Liver (tissue), 9 donors: Measurements from ENCODE around the gene SYNPO2. TPM values are rescaled to one million over a fixed set of nuclear protein-coding genes. Genes with fewer than 3 reads are reported as not detected.

Experiments used
- DNase-seq: peaks from one replicate; pipeline ENCODE4 v3.0.0-alpha.2; 2017; ENCODE audit warnings: low spot score
- H3K27ac ChIP-seq, 2 donors: one replicate each; pipeline ENCODE4 v1.7.0; 2013; ENCODE audit warnings: inconsistent platforms in 2 of 2, low read length in 2 of 2, control low read depth in 1 of 2, low read depth in 1 of 2, mild to moderate bottlenecking in 1 of 2
- H3K27me3 ChIP-seq, 4 donors: one replicate each; pipeline versions ENCODE4 v1.6.1 to v1.7.0; 2013; ENCODE audit warnings: low read length in 3 of 4, inconsistent platforms in 1 of 4, mild to moderate bottlenecking in 1 of 4, moderate library complexity in 1 of 4; ENCODE audit not compliant: control insufficient read depth in 4 of 4, insufficient read depth in 4 of 4
- H3K36me3 ChIP-seq, 4 donors: one replicate each; pipeline versions ENCODE4 v1.6.1 to v1.7.0; 2013; ENCODE audit warnings: low read length in 3 of 4, mild to moderate bottlenecking in 3 of 4, low read depth in 1 of 4, moderate library complexity in 1 of 4; ENCODE audit not compliant: control insufficient read depth in 4 of 4, insufficient read depth in 3 of 4
- H3K4me1 ChIP-seq, 4 donors: one replicate each; pipeline versions ENCODE4 v1.6.1 to v1.7.0; 2013; ENCODE audit warnings: low read length in 3 of 4, mild to moderate bottlenecking in 3 of 4, moderate library complexity in 1 of 4; ENCODE audit not compliant: control insufficient read depth in 4 of 4, insufficient read depth in 4 of 4
- H3K4me3 ChIP-seq, 3 donors: one replicate each; pipeline versions ENCODE4 v1.6.1 to v1.7.0; 2013; ENCODE audit warnings: low read length in 3 of 3, control low read depth in 1 of 3, low read depth in 1 of 3, mild to moderate bottlenecking in 1 of 3
- H3K9ac ChIP-seq, 2 donors: one replicate each; pipeline ENCODE4 v1.7.0; 2013; ENCODE audit warnings: low read length in 2 of 2, mild to moderate bottlenecking in 2 of 2, moderate library complexity in 2 of 2, control low read depth in 1 of 2, low read depth in 1 of 2
- H3K9me3 ChIP-seq, 4 donors: one replicate each; pipeline versions ENCODE4 v1.6.1 to v1.7.0; 2013; ENCODE audit warnings: low read length in 3 of 4; ENCODE audit not compliant: control insufficient read depth in 4 of 4
- ATF3 ChIP-seq: IDR thresholded peaks from 2 replicates; pipeline ENCODE4 v1.6.1; 2016; ENCODE audit warnings: antibody characterized with exemption
- CTCF ChIP-seq: fragments of 150-350 bp; IDR thresholded peaks from 2 replicates; pipeline ENCODE4 v1.5.1; 2017; ENCODE audit warnings: improper control_type of control experiment, low read depth, low read length; ENCODE audit not compliant: missing input control
- EGR1 ChIP-seq, 2 donors: IDR thresholded peaks; 2 replicates each; pipeline ENCODE4 v1.6.1; 2016 to 2018; ENCODE audit warnings: antibody characterized with exemption in 2 of 2, low read depth in 2 of 2
- FOXA1 ChIP-seq: IDR thresholded peaks from 2 replicates; pipeline ENCODE4 v1.6.1; 2016; ENCODE audit warnings: antibody characterized with exemption
- FOXA2 ChIP-seq: IDR thresholded peaks from 2 replicates; pipeline ENCODE4 v1.6.1; 2016; ENCODE audit warnings: antibody characterized with exemption
- GABPA ChIP-seq, 2 donors: IDR thresholded peaks in 1 of 2; conservative IDR thresholded peaks in 1 of 2; 2 replicates each; pipeline ENCODE4 v1.6.1; 2016; ENCODE audit warnings: antibody characterized with exemption in 2 of 2, mild to moderate bottlenecking in 1 of 2, moderate library complexity in 1 of 2
- HNF4A ChIP-seq, 2 donors: conservative IDR thresholded peaks; 2 replicates each; pipeline ENCODE4 v1.6.1; 2016; ENCODE audit warnings: antibody characterized with exemption in 2 of 2, mild to moderate bottlenecking in 2 of 2
- MAX ChIP-seq: IDR thresholded peaks from 2 replicates; pipeline ENCODE4 v1.6.1; 2016; ENCODE audit warnings: antibody characterized with exemption
- NR2F2 ChIP-seq: IDR thresholded peaks from 2 replicates; pipeline ENCODE4 v1.6.1; 2016; ENCODE audit warnings: antibody characterized with exemption
- RAD21 ChIP-seq, 2 donors: IDR thresholded peaks; 2 replicates each; pipeline ENCODE4 v1.6.1; 2016; ENCODE audit warnings: antibody characterized with exemption in 2 of 2, mild to moderate bottlenecking in 2 of 2
- REST ChIP-seq: IDR thresholded peaks from 2 replicates; pipeline ENCODE4 v1.6.1; 2016; ENCODE audit warnings: antibody characterized with exemption, mild to moderate bottlenecking
- RXRA ChIP-seq, 2 donors: IDR thresholded peaks; 2 replicates each; pipeline ENCODE4 v1.6.1; 2017 to 2018; ENCODE audit warnings: antibody characterized with exemption in 2 of 2, mild to moderate bottlenecking in 1 of 2
- SP1 ChIP-seq: IDR thresholded peaks from 2 replicates; pipeline ENCODE4 v1.6.1; 2018; ENCODE audit warnings: antibody characterized with exemption, mild to moderate bottlenecking
- TAF1 ChIP-seq: conservative IDR thresholded peaks from 2 replicates; pipeline ENCODE4 v1.6.1; 2016; ENCODE audit warnings: antibody characterized with exemption, mild to moderate bottlenecking
- YY1 ChIP-seq: IDR thresholded peaks from 2 replicates; pipeline ENCODE4 v1.6.1; 2016; ENCODE audit warnings: antibody characterized with exemption, mild to moderate bottlenecking
- ZBTB33 ChIP-seq: IDR thresholded peaks from 2 replicates; pipeline ENCODE4 v1.6.1; 2016; ENCODE audit warnings: antibody characterized with exemption
- WGBS: extraction: QIAGEN DNeasy Blood & Tissue Kit; methylation state at CpG from one replicate; pipeline ENCODE4 v1.1.7; 2013; 5-methylcytosine and 5-hydroxymethylcytosine counted together
- polyA plus RNA-seq, 2 donors: library from polyadenylated mRNA; stranded (reverse) in 1 of 2; unstranded in 1 of 2; fragments of 200-250 nt in 1 of 2; fragments of >200 nt in 1 of 2; fragmentation: Nextera tagmentation in 1 of 2; extraction: Ambion mirVana in 1 of 2; gene quantifications; one replicate each; pipeline versions ENCODE4 v1.2.1 to v1.2.3, GENCODE V29; 2013 to 2015
- total RNA-seq, 2 donors: library from RNA; depleted of rRNA; stranded (reverse); fragments of >200 nt; gene quantifications; one replicate each; pipeline ENCODE4 v1.2.3, GENCODE V29; 2014
- donor health status: healthy.
- donor health status: healthy.
- donor health status: healthy.
- donor health status: healthy.
- donor health status: healthy.

SYNPO2 gene
- total and polyA plus RNA-seq, 4 donors = 2.4 to 10.9 (median 3.4) TPM

GRCh38 chr4:118991686-118992085 lies 103.0 kb downstream of the SYNPO2 start (continued):
- TF ChIP-seq CTCF = no peak
- TF ChIP-seq SP1 = no peak
- no peak for TF ChIP-seq ATF3
- TF ChIP-seq GABPA (IDR thresholded peaks at IDR 0.05 in 1 of 2, conservative IDR thresholded peaks at IDR 0.05 in 1 of 2) = no peak
- TF ChIP-seq MAX = no peak
- TF ChIP-seq RAD21 (IDR thresholded peaks at IDR 0.05) = no peak

- Histone ChIP-seq H3K4me1 (no peaks in the 10 kb centered on the region), H3K4me3 (no peak overlapping the region), H3K27me3 (no peaks in the 10 kb centered on the region), H3K27ac (no peak overlapping the region), H3K9me3 (no peaks in the 10 kb centered on the region), H3K36me3 (no peaks in the 10 kb centered on the region), H3K9ac (no peak overlapping the region)
- no peak for DNase-seq
- 91% methylated on average over 1 of the region's 1 CpG for WGBS
- TF ChIP-seq MAX (no peak), TAF1 (no peak), CTCF (no peak), EGR1 (IDR thresholded peaks at IDR 0.05; ENCODE audit: low read depth in 2 of 2) (no peak)
These were observed 103.5 kb downstream of the SYNPO2 start for GRCh38 chr4:118992149-118992548.

- no peak overlapping the region for H3K4me3 ChIP-seq
- no peaks in the 10 kb centered on the region for H3K4me1 ChIP-seq
- DNase-seq = no peak
- H3K9me3 ChIP-seq = no peaks in the 10 kb centered on the region
- no peak overlapping the region for H3K9ac ChIP-seq
- H3K27ac ChIP-seq = no peak overlapping the region
- H3K27me3 ChIP-seq = no peaks in the 10 kb centered on the region
- 84% methylated on average over 2 of the region's 2 CpGs for WGBS
- no peaks in the 10 kb centered on the region for H3K36me3 ChIP-seq
- TF ChIP-seq FOXA1 (no peak), NR2F2 (no peak), FOXA2 (no peak), CTCF (no peak), ZBTB33 (no peak), YY1 (no peak), EGR1 (IDR thresholded peaks at IDR 0.05; ENCODE audit: low read depth in 2 of 2) (no peak), TAF1 (no peak), MAX (no peak), REST (no peak), RXRA (IDR thresholded peaks at IDR 0.05) (no peak), GABPA (IDR thresholded peaks at IDR 0.05 in 1 of 2, conservative IDR thresholded peaks at IDR 0.05 in 1 of 2) (no peak), RAD21 (IDR thresholded peaks at IDR 0.05) (no peak), HNF4A (conservative IDR thresholded peaks at IDR 0.05) (no peak)
These were observed 104.7 kb downstream of the SYNPO2 start for GRCh38 chr4:118993333-118993732.
